DMS53 (cell line): Measurements from ENCODE around the gene EIF5.
"Not testable (repeated sequence)": the region's sequence is repeated elsewhere in the genome, so short reads cannot be mapped to it uniquely, and the experiment has no call there.

Experiments
- DNase-seq: peaks from one replicate; lab custom pipeline; 2025; lab: John Stamatoyannopoulos, UW

Gene EIF5

DNA sequence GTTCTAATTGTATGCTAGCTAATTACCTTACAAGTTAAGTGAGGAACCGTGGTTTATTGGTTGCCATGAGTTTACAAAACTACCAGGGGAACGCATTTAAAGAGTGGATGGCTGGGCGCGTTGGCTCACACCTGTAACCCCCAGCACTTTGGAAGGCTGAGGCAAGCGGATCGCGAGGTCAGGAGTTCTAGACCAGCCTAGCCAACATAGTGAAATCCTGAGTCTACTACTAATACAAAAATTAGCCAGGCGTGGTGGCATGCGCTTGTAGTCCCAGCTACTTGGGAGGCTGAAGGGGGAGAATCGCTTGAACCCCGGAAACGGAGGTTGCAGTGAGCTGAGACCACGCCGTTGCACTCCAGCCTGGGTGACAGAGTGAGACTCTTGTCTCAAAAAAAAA, 2.2 kb downstream of the EIF5 start:
- no peak for DNase-seq

DNA sequence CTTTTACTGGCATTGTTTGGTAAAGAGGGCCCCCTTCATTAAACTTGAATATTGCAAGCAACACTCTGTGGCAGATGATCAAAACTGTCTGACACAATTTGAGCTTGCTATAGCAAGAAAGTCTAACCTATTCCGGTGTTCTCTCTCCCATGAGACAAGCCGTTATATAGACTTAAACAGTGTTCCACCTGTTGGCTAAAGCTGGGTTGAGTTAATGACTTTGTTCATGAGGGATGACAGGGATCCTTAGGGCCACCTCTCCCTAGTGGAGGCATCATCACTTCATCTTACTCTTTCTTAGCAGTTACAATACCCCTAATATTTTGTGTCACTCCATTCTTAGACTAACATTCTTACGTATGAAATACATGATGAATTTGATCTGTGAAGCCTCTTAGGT, 3.8 kb downstream of the EIF5 start:
- no peak for DNase-seq

DNA sequence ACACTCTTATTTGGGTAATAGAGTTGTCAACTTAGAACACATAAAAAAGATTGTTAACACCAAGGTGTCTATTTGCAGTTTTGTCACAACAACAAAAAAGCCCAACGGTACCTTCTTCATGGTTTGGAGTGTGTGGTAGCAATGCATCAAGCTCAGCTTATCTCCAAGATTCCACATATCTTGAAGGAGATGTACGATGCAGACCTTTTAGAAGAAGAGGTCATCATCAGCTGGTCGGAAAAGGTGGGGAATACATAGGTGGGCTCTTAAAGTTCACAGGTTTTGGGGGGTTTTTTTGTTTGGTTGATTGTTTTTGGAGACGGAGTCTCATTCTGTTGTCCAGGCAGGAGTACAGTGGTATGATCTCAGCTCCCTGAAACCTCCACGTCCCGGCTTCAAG, 5.5 kb downstream of the EIF5 start:
- no peak for DNase-seq

DNA sequence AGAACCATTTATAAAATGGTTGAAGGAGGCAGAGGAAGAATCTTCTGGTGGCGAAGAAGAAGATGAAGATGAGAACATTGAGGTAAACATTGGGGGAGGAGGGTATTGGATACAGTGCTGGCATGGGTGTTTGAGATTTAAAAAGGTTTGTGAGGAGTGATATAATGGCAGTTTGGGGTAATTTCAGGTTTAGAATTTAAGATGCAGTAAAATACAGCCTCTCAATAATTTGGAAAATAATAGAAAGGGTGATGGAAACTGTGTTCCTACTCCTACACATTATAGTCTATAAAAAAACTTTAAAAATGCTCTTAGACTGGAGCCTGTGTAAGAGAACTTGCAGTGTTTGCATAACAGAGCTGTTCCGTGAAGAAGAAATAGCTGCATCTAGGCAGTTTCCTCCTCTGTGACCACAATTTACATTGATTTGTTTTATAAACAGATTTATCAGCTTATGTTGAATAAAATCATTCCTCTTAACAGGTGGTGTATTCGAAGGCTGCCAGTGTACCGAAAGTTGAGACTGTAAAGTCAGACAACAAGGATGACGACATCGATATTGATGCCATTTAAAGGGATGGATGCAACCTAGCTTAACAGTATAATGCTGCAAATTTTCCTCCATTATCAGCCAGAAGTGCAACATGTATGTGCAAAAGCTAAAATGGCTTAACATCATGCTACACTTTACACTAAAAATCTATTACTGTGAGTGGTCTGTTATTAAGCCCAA, 6.6 kb downstream of the EIF5 start:
- no peak for DNase-seq

DNA sequence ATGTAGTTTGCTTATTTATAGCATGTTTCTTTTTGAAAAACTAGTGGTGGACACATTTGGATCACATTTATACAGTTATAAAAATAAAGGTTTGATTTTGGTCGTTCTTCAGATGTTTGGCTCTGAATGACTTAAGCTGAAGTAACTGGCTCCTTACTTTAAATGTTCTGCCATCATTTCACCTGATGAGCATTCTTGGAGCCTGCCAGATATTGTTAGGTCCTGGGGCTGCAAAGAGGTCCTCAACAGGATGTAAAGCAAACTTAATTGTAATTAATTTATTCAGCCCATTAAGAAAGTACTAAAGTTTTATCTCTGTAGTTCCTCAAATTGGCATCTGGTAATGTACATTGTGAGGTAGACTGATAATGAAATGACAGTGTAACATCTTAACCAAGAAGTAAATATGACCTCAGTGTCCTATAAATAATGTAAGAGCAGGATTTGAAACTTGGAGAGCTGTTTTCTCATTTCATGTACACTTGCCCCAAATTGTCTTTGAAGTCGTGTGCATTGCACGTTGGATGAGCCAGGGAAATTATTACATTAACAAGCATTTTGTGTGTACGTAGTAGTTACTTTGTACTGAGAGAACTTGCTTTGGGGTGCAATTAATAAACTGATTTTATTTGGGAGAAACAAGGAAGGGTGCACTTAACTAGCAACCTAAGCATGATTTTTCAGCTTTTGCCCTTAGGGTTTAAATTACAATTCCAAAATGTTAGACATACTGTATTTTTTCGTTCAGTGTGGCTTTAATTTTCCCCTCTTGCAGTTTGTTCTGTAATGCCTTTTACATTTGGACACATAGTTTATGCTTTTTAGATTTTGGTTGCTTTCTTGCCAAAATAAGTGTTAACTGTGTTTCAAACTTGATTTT, 7.5 kb downstream of the EIF5 start:
- no peak for DNase-seq

DNA sequence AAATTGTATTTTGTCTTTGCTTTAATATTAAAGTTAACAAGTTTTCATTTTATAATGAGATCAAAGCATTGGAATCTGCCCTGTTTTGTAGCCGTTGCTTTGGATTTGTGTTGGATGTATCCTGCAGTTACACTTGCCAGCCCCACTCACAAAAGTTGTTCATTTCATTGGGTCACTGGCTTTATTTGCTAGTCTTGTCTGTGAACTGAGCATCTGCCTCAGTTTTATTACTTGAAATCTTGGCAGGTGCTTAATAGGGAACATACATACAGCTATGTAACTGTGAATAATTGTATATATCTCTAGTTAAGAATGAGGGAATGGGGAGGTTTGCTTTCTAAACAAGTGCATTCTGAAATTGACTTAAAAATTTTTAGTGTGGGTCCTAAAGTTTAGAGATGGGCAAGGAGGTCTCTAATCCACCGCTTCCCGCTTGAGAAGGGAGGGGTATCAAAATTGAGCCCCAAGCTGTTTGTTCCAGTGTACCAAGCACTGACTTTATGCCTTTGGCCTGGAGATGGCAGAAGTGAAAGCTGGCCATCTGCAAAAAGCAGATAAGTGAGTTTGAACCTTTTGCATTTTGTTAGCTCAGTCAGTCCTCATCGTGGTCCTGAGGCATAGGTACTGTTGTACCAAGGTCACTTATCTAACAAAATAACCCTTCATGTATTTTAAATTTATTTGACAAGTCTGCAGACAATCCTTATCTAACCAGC, 9.3 kb downstream of the EIF5 start:
- no peak for DNase-seq

DNA sequence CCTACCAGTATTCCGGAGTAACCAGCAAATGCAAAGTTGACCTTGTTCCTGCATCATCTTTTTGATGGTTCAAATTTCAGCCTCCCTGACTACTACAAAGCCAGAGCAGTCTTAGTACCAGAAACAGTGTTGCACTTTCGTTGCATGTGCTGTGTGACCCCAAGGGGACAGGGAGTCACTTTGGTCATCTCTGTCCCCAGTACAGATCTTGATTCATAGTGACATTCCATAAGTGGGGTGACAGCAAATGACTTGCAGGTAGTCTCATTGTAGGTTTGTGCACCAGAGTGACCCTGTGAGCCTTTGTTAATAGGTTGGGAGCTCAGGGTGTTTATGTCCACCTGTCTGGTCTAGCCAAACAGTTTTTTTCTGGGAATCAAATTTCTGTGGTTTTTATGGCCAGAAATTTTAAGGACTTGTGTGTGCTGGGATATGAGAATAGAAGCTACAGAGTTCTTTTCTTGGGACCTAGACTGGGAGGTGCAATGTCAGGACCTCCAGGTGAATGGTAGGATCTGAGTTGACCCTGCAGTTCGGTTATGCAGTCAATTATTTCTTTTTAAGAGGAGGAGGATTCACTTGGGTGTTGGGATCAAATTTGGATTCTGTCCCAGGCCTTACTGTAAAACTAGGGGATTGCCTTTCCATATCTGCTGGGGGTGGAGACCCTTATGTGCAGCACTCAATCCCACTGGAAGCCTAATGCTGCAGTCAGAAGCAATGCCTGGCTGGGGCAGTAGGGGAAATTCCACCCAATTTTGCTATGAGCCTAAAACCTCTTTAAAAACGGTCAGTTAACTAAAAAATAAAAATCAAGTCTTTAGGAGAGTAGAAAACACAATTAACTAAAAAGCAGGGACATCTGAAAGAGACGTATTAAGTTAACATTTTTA, 10.1 kb downstream of the EIF5 start:
- DNase-seq: peak; percentile 16

DNA sequence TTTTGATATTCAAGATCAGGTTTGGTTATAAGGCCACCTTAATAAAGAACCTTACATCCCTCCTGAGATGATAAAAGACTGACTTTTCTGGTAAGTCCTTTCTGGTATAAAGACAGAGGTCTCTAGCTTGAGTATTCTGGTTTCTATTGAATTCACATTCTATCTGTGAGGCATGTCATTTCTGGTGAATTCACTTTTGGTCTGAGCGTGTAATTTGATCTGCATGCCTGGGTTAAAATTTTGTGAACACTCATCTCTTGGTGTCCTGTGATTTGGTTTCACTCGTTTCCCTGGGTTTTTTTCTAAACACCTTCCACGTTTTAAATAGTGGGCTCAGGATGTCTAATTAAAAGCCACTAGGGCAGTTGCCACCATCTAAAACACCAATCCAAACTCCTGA, 12.2 kb downstream of the EIF5 start:
- DNase-seq: no peak

DNA sequence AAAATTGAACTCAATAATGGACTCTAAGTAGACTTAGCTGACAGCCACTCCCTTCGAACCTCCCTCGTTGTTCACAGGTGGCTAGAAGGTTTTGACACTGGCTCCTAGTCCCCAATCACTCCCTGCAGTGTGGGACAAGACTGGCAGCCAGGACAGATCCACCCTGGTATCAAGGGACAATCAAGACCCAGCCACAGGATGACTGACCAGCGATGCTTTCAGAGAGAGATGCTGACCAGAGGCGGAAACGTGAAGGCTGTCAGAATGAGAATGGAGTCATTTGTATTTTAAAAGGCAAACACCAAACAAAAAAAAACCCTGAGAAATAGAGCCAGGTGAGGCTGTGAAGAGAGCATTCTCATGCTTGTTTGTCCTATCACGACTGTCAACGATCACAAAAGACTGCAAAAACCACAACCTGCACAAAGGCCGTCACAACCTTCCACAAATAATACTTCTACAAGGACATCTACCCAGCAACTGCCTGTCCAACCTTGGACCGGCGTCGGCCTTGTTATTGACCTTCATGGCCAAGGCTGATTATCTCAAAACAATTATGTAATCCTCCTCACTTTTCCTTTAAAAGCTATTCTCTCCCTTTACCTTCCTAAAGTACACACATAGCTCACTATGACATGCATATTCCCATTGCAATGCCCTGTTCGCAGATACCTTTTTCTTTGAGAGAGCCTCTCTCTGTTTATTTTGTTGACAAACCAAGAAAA, 13.2 kb downstream of the EIF5 start:
- DNase-seq: no peak

DNA sequence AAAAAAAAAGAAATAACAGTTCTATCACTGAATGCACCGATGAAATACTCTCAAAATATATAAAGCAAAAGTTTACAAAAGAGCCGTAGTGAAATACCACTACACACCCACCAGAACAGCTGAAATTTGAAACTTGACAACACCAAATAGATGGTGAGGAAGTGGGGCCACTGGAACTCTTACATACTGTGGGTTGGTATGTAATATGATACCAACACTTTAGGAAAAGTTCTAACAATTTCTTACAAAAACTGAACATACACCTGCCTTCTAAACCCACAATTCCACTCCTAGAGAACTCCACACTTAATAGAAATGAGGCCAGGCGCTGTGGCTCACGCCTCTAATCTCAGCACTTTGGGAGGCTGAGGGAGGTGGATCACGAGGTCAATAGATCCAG, 14.1 kb downstream of the EIF5 start:
- DNase-seq: no peak

DNA sequence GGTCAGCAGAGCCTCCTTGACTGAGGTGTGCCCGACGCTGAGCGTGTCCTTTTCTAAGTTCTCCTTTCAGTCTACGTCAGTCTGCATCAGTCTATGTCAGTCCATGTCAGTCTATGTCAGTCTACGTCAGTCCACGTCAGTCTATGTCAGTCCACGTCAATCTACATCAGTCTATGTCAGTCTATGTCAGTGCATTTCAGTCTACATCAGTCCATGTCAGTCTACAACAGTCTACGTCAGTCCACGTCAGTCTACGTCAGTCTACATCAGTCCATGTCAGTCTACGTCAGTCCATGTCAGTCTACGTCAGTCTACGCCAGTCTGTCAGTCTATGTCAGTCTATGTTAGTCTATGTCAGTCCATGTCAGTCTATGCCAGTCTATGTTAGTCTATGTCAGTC, 15.9 kb downstream of the EIF5 start:
- DNase-seq: no peak

DNA sequence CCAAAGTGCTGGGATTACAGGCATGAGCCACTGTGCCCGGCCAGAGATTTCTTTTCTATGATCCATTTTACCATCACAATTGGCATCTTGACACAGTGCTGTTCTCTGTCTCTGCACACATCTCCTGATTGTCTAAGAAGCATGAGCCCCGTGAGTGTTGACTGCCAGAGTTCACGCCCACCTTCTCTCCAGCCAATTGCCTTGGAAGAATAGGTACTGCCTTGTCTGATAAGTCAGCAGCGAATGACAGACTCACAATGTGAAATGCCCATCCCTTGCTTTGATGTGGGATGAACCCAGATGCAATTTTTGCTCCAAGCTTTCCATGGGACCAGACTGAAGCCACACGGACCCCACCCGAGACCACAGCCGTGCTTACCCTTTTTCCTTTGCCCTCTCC, 19.3 kb downstream of the EIF5 start:
- DNase-seq: no peak

DNA sequence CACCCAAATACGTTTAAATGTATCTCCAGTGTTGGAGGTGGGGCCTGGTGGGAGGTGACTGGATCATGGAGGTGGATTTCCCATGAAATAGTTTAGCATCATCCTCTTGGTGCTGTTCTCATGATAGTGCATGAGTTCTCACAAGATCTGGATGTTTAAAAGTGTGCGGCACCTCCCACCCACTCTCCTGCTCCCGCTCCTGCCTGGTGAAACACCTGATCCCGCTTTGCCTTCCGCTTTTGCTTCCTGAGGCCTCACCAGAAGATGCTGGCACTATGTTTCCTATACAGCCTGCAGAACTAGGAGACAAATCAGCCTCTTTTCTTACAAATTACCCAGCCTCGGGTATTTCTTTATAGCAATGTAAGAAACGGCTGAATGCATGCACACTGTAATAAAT, 20.1 kb downstream of the EIF5 start:
- DNase-seq: no peak

DNA sequence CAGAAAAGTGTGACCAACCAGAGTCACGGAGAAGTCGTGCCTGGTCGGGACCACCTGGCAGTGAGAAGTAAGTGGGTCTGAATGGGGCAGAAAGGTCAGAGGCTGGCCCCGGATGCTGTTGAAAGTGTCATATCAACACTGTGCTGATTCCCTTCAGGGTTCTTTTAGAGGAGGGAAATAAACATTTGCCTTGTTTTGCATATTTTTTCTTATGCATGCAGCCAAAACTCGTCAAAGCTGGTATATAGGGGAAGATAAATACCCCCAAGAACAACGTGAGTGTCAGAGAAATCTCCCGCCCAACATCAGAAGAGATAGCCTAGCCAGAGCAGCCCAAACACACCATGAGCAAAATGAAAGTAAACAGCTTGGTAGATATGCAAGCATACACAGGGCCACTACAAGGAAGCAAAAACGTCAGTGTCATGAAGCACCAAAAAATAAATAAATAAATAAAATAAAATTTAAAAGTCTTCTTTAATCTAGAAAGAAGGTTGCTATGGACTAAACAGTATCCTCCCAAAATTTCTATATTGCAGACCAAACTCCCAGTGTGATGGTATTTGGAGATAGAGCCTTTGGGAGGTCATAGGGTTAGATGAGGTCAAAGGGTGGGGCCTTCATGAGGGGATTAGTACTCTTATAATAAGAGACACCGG, 22.1 kb downstream of the EIF5 start:
- no peak for DNase-seq

DNA sequence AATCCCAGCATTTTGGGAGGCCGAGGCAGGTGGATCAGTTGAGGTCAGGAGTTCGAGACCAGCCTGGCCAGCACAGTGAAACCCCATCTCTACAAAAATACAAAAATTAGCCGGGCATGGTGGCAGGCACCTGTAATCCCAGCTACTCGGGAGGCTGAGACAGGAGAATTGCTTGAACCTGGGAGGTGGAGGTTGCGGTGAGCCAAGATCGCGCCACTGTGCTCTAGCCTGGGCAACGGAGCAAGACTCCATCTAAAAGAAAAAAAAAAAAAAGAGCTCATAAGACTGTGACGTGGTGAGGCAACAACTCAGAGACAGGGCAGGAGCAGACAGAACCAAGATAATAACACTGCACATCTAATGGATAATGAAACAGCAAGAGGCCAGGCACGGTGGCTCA, 23.5 kb downstream of the EIF5 start:
- DNase-seq: not testable (repeated sequence)

DNA sequence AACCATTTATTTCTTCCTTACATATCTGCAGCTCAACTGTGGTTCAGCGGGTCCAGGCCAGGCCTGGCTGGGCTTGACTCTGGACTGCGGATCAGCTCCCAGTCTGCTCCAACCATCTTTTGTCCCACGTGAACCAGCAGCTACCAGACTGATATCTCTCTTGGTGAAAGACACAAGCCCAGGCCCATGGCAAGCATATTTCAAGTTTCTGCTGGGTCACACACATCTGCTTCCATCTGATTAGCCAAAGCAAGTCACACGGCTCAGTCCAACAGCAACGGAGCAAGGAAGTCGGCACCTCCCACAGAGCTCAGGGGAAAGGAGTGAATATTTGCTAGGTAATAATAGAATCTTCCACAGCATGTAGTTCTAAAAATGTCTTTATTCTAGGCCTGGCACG, 26.5 kb downstream of the EIF5 start:
- DNase-seq: no peak

DNA sequence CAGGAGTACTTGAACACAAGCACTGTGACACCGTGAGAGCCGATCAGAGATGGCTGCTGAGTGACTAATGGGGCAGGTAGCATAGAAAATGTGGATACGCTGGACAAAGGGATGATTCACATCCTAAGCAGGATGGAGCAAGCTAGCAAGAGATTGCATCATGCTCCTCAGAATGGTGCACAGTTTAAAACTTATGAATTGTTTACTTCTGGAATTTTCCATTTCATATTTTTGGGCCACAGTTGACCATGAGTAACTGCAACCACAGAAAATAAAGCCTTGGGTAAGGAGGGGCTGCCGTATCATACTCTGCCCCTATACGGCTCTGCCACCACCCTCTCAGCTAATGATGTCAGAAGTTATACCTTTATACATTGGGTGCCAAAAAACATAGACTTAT, 27.8 kb downstream of the EIF5 start:
- peak; percentile 47 for DNase-seq

DNA sequence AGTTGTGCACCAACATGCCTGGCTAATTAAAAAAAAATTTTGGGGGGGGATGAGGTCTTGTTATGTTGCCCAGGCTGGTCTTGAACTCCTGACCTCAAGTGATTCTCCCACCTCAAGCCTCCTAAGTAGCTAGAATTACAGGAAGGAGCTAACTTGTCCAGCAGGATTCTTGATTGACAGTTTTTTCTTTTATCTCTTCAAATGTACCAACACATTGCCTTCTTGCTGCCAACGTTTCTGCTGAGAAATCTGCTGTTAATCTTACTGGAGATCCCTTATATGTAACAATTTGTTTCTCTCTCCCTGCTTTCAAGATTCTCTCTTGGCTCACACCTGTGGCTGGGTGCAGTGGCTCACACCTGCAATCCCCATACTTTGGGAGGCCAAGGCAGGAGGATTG, 28.7 kb downstream of the EIF5 start:
- peak; percentile 61 for DNase-seq

DNA sequence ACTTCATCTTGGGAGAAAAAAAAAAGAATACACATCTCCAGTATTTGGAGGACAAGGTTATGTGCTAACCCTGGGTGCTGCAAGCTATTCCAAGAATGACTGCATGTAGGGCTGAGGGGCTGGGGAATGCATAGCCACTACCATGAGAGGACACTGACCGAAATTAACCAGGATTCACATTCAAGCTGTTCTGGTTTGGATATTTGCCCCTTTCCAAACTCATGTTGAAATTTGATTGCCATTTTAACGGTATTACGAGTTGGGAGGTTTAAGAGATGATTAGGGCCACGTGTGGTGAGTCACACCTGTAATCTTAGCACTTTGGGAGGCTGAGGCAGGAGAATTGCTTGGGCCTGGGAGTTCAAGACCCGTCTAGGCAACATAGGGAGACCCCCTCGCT, 32.7 kb downstream of the EIF5 start:
- no peak for DNase-seq

DNA sequence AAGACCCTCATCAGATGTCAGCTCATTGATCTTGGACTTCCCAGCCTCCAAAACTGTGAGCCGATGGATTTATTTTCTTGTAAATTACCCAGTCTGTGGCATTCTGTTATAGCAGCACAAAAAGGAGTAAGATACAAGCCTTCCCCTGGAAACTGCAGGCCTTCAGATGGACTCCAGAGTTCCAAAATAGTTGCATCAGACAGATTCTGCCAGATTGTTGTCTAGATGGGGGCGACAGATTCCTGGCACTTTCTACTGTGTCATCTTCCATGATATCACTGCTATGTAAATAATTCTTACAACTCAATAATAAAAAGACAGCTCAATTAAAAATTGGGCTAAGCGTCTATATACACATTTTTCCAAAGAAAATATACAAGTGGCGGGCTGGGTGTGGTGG, 34.0 kb downstream of the EIF5 start:
- DNase-seq: no peak

DNA sequence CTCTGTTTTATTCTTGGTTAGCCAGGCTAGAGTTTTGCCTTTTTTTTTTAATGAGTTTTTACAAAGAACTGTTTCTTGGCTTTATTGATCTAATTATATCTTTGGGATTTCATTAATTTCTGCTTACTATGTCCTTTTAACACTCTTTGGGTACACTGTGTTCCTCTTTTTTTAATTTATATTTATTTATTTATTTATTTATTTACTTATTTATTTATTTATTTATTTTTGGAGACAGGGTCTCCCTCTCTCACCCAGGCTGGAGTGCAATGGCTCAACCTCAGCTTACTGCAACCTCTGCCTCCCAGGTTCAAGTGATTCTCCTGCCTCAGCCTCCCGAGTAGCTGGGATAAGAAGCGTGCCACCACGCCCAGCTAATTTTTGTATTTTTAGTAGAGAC, 36.0 kb downstream of the EIF5 start:
- DNase-seq: no peak
